Fibroblast of lung (primary cell): ENCODE measurements around the gene CYP27A1. TPM values are rescaled to one million over a fixed set of nuclear protein-coding genes. Genes with fewer than 3 reads are reported as not detected.
A peak's percentile ranks its signal among the peaks of the same experiment; 100 is the strongest.

Experiments
- DNase-seq, 2 donors: peaks; one replicate each; pipeline versions ENCODE4 v3.0.0 to v3.0.0-alpha.2; 2010; ENCODE audit warnings: low read depth in 2 of 2
- H2AFZ ChIP-seq: 2 replicates; pipeline ENCODE4 v1.5.1; 2012; ENCODE audit warnings: low read length, control low read depth, inconsistent platforms
- H3K27ac ChIP-seq: 2 replicates; pipeline ENCODE4 v1.5.1; 2011; ENCODE audit warnings: low read length, control low read depth; ENCODE audit not compliant: insufficient read depth
- H3K27me3 ChIP-seq: 2 replicates; pipeline ENCODE4 v1.5.1; 2011; ENCODE audit warnings: mild to moderate bottlenecking, low read length; ENCODE audit not compliant: control insufficient read depth, insufficient read depth
- H3K36me3 ChIP-seq: 2 replicates; pipeline ENCODE4 v1.5.1; 2011; ENCODE audit warnings: low read length; ENCODE audit not compliant: control insufficient read depth, insufficient read depth
- H3K4me1 ChIP-seq: 2 replicates; pipeline ENCODE4 v1.5.1; 2011; ENCODE audit warnings: low read length; ENCODE audit not compliant: control insufficient read depth, insufficient read depth; ENCODE audit errors: extremely low read depth
- H3K4me2 ChIP-seq: 2 replicates; pipeline ENCODE4 v1.5.1; 2011; ENCODE audit warnings: low read length, control low read depth; ENCODE audit not compliant: insufficient read depth; ENCODE audit errors: extremely low read depth
- H3K4me3 ChIP-seq, 4 experiments: fragments of 200-600 bp in 1 of 4; sonication (generic) in 1 of 4; replicated peaks in 1 of 4; 2 replicates each; pipeline ENCODE4 v1.5.1; 2011 to 2016; ENCODE audit warnings: low read length in 4 of 4, low read depth in 3 of 4, mild to moderate bottlenecking in 3 of 4, control low read depth in 2 of 4, inconsistent platforms in 1 of 4, mixed read lengths in 1 of 4; ENCODE audit not compliant: insufficient read depth in 1 of 4; ENCODE audit errors: control extremely low read depth in 1 of 4
- H3K79me2 ChIP-seq: 2 replicates; pipeline ENCODE4 v1.5.1; 2012; ENCODE audit warnings: mild to moderate bottlenecking, low read length, inconsistent platforms; ENCODE audit not compliant: control insufficient read depth, insufficient read depth
- H3K9ac ChIP-seq: 2 replicates; pipeline ENCODE4 v1.5.1; 2011; ENCODE audit warnings: mild to moderate bottlenecking, low read length, control low read depth; ENCODE audit not compliant: insufficient read depth
- H3K9me3 ChIP-seq: 2 replicates; pipeline ENCODE4 v1.5.1; 2012; ENCODE audit warnings: low read depth, low read length; ENCODE audit not compliant: control insufficient read depth, insufficient read depth
- H4K20me1 ChIP-seq: 2 replicates; pipeline ENCODE4 v1.5.1; 2011; ENCODE audit warnings: low read length; ENCODE audit not compliant: control insufficient read depth, insufficient read depth; ENCODE audit errors: extremely low read depth
- CTCF ChIP-seq, 2 donors: IDR thresholded peaks in 1 of 2; conservative IDR thresholded peaks in 1 of 2; 1 replicate in 1 of 2; 2 replicates in 1 of 2; pipeline ENCODE4 v1.5.1; 2011 to 2012; ENCODE audit warnings: low read length in 2 of 2, control low read depth in 1 of 2, inconsistent platforms in 1 of 2, low read depth in 1 of 2, mild to moderate bottlenecking in 1 of 2
- EZH2 ChIP-seq: IDR thresholded peaks from 2 replicates; pipeline ENCODE4 v1.5.1; 2012; ENCODE audit warnings: low read length, control low read depth, mild to moderate bottlenecking; ENCODE audit errors: missing control alignments
- polyA plus RNA-seq, 2 donors: library from polyadenylated mRNA; depleted of rRNA in 1 of 2; stranded (reverse) in 1 of 2; unstranded in 1 of 2; fragments of >200 nt; gene quantifications; 2 replicates each; pipeline ENCODE4 v1.2.1, GENCODE V29; 2011 to 2012; ENCODE audit warnings: missing spikeins in 1 of 2
- total RNA-seq: library from RNA; depleted of rRNA; stranded (reverse); fragments of >200 nt; gene quantifications from 2 replicates; pipeline ENCODE4 v1.2.1, GENCODE V29; 2014

Gene CYP27A1
- total and polyA plus RNA-seq, 2 donors (not counting 1 experiment from before 2014, with no cell fraction given), result 12.7 to 53.8 TPM

- H3K4me3 ChIP-seq, result no peak overlapping the region
- peaks cover 10% of the 10 kb centered on the region for H3K27me3 ChIP-seq
- no peak overlapping the region for H3K9ac ChIP-seq
- no peaks in the 10 kb centered on the region for H3K79me2 ChIP-seq
- H3K4me1 ChIP-seq, result no peaks in the 10 kb centered on the region
- no peak overlapping the region for H3K4me2 ChIP-seq
- no peak overlapping the region for H2AFZ ChIP-seq
- H3K9me3 ChIP-seq, result no peaks in the 10 kb centered on the region
- H3K36me3 ChIP-seq, result no peaks in the 10 kb centered on the region
- H3K27ac ChIP-seq, result no peak overlapping the region
- TF ChIP-seq EZH2 (no peak), CTCF (conservative IDR thresholded peaks at IDR 0.05 in 1 of 2, IDR thresholded peaks at IDR 0.05 in 1 of 2; ENCODE audit: low read depth in 1 of 2, low read length in 2 of 2) (no peak)
- no peaks in the 10 kb centered on the region for H4K20me1 ChIP-seq
- peak in 1 of 2 donors; percentile 39 for DNase-seq
Measured at GRCh38 chr2:218849721-218850120, 67.8 kb downstream of the CYP27A1 start.

GRCh38 chr2:218850796-218851195 lies 68.8 kb downstream of the CYP27A1 start:
- H3K4me2 ChIP-seq, result no peak overlapping the region
- no peaks in the 10 kb centered on the region for H3K79me2 ChIP-seq
- no peak overlapping the region for H3K9ac ChIP-seq
- no peaks in the 10 kb centered on the region for H3K36me3 ChIP-seq
- H2AFZ ChIP-seq, result no peak overlapping the region
- H3K27me3 ChIP-seq, result peaks cover 15% of the 10 kb centered on the region
- H3K9me3 ChIP-seq, result no peaks in the 10 kb centered on the region
- H3K27ac ChIP-seq, result no peak overlapping the region
- H3K4me1 ChIP-seq, result no peaks in the 10 kb centered on the region
- no peak for DNase-seq
- no peaks in the 10 kb centered on the region for H4K20me1 ChIP-seq
- no peak for TF ChIP-seq CTCF (conservative IDR thresholded peaks at IDR 0.05 in 1 of 2, IDR thresholded peaks at IDR 0.05 in 1 of 2; ENCODE audit: low read depth in 1 of 2, low read length in 2 of 2)
- no peak for TF ChIP-seq EZH2
- no peak overlapping the region for H3K4me3 ChIP-seq

- H2AFZ ChIP-seq, result no peak overlapping the region
- no peaks in the 10 kb centered on the region for H3K9me3 ChIP-seq
- no peaks in the 10 kb centered on the region for H4K20me1 ChIP-seq
- no peak overlapping the region for H3K27ac ChIP-seq
- no peak overlapping the region for H3K4me2 ChIP-seq
- TF ChIP-seq CTCF (conservative IDR thresholded peaks at IDR 0.05 in 1 of 2, IDR thresholded peaks at IDR 0.05 in 1 of 2; ENCODE audit: low read depth in 1 of 2, low read length in 2 of 2), result no peak
- no peak for TF ChIP-seq EZH2
- no peaks in the 10 kb centered on the region for H3K36me3 ChIP-seq
- H3K9ac ChIP-seq, result no peak overlapping the region
- H3K4me1 ChIP-seq, result no peaks in the 10 kb centered on the region
- peaks cover 20% of the 10 kb centered on the region for H3K27me3 ChIP-seq
- no peak for DNase-seq
- no peaks in the 10 kb centered on the region for H3K79me2 ChIP-seq
- H3K4me3 ChIP-seq, result no peak overlapping the region
Measured at GRCh38 chr2:218851286-218851685, 69.3 kb downstream of the CYP27A1 start.
